ENCODE data around the gene RNASE4.

GRCh38 chr14:20707622-20708021 lies 23.3 kb downstream of the RNASE4 start:
- TF ChIP-seq CTCF (IDR thresholded peaks at IDR 0.05) (no peak), POLR2A (IDR thresholded peaks at IDR 0.05) (no peak), POLR2AphosphoS5 (IDR thresholded peaks at IDR 0.05) (peak; percentile 14 to 55)

Data from upper lobe of left lung (tissue), 4 donors.